SK-N-SH treated with all-trans-retinoic acid at 6 μM for 48 hours (cell line): ENCODE data around the gene SERPINB5.

Experiments used
- ATAC-seq: fragments of 200-7000 bp; cut with Tn5 transposase; 3 replicates; pipeline ENCODE4 v1.9.1; 2020; ENCODE audit warnings: mild to moderate bottlenecking, moderate library complexity
- ARNTL ChIP-seq: fragments of 450-650 bp; formaldehyde crosslinking; IDR thresholded peaks from 2 replicates; pipeline ENCODE4 v1.5.0; 2020; ENCODE audit warnings: low read depth, mild to moderate bottlenecking, moderate library complexity, borderline replicate concordance
- BACH2 ChIP-seq: fragments of 250-450 bp; sonication (Bioruptor Pico); IDR thresholded peaks from 2 replicates; pipeline ENCODE4 v1.9.0; 2021; ENCODE audit warnings: mild to moderate bottlenecking, borderline replicate concordance
- CREB5 ChIP-seq: fragments of 250-450 bp; sonication (Bioruptor Pico); IDR thresholded peaks from 2 replicates; pipeline ENCODE4 v1.5.1; 2020; ENCODE audit warnings: low read depth, mild to moderate bottlenecking, moderate library complexity
- CSDC2 ChIP-seq: fragments of 250-450 bp; sonication (Bioruptor Pico); IDR thresholded peaks from 2 replicates; pipeline ENCODE4 v1.5.0; 2020; ENCODE audit warnings: mild to moderate bottlenecking, moderate library complexity
- ESRRG ChIP-seq: fragments of 250-450 bp; sonication (Bioruptor Pico); IDR thresholded peaks from 2 replicates; pipeline ENCODE4 v1.6.1; 2021; ENCODE audit warnings: mild to moderate bottlenecking
- GLIS3 ChIP-seq: fragments of 250-450 bp; sonication (Bioruptor Pico); IDR thresholded peaks from 2 replicates; pipeline ENCODE4 v1.5.0; 2020; ENCODE audit warnings: mild to moderate bottlenecking, moderate library complexity
- ISL1 ChIP-seq: fragments of 250-450 bp; sonication (Bioruptor Pico); IDR thresholded peaks from 2 replicates; pipeline ENCODE4 v2.1.2; 2022; ENCODE audit warnings: mild to moderate bottlenecking, moderate library complexity
- OSR1 ChIP-seq: fragments of 250-450 bp; sonication (Bioruptor Pico); IDR thresholded peaks from 2 replicates; pipeline ENCODE4 v1.8.0; 2022; ENCODE audit warnings: moderate library complexity, mild to moderate bottlenecking, inconsistent platforms
- POU6F1 ChIP-seq: fragments of 250-450 bp; sonication (Bioruptor Pico); IDR thresholded peaks from 2 replicates; pipeline ENCODE4 v1.8.0; 2021; ENCODE audit warnings: low read depth, mild to moderate bottlenecking, moderate library complexity, borderline replicate concordance
- PPARA ChIP-seq: fragments of 250-450 bp; sonication (Bioruptor Pico); IDR thresholded peaks from 2 replicates; pipeline ENCODE4 v1.5.0; 2020; ENCODE audit warnings: mild to moderate bottlenecking, borderline replicate concordance
- SNAI2 ChIP-seq: fragments of 250-450 bp; sonication (Bioruptor Pico); IDR thresholded peaks from 2 replicates; pipeline ENCODE4 v1.5.0; 2020; ENCODE audit warnings: mild to moderate bottlenecking, moderate library complexity
- TCF4 ChIP-seq: fragments of 250-450 bp; sonication (Bioruptor Pico); IDR thresholded peaks from 2 replicates; pipeline ENCODE4 v1.8.0; 2021; ENCODE audit warnings: mild to moderate bottlenecking, moderate library complexity, borderline replicate concordance
- TOX ChIP-seq: fragments of 250-450 bp; sonication (Bioruptor Pico); IDR thresholded peaks from 2 replicates; pipeline ENCODE4 v1.8.0; 2021; ENCODE audit warnings: mild to moderate bottlenecking, moderate library complexity, borderline replicate concordance
- ZC3H10 ChIP-seq: fragments of 250-450 bp; sonication (Bioruptor Pico); IDR thresholded peaks from 2 replicates; pipeline ENCODE4 v1.5.1; 2021; ENCODE audit warnings: mild to moderate bottlenecking, moderate library complexity
- ZFP30 ChIP-seq: fragments of 450-650 bp; formaldehyde crosslinking; IDR thresholded peaks from 2 replicates; pipeline ENCODE4 v1.5.0; 2022; ENCODE audit warnings: mild to moderate bottlenecking, moderate library complexity
- ZNF565 ChIP-seq: fragments of 450-650 bp; formaldehyde crosslinking; conservative IDR thresholded peaks from 2 replicates; pipeline ENCODE4 v1.5.0; 2020; ENCODE audit warnings: low read depth, mild to moderate bottlenecking, moderate library complexity
- ZNF8 ChIP-seq: fragments of 450-650 bp; formaldehyde crosslinking; IDR thresholded peaks from 2 replicates; pipeline ENCODE4 v1.5.0; 2020; ENCODE audit warnings: mild to moderate bottlenecking, moderate library complexity
- TF ChIP-seq, protein P1 (sequence below): fragments of 250-450 bp; sonication (Bioruptor Pico); IDR thresholded peaks from 2 replicates; pipeline ENCODE4 v1.5.0; 2020; ENCODE audit warnings: mild to moderate bottlenecking, moderate library complexity
- TF ChIP-seq, protein P2 (sequence below): fragments of 250-450 bp; sonication (Bioruptor Pico); IDR thresholded peaks from 2 replicates; pipeline ENCODE4 v1.5.1; 2021; ENCODE audit warnings: mild to moderate bottlenecking, moderate library complexity

SERPINB5 gene

GRCh38 chr18:63431180-63431579, 45.6 kb upstream of the SERPINB5 start:
- TF ChIP-seq ARNTL (CRISPR knock-in tag) (no peak), ZNF565 (CRISPR knock-in tag) (no peak)

GRCh38 chr18:63433334-63433866, 43.4 kb upstream of the SERPINB5 start:
- ATAC-seq, result peak; percentile 93
- TF ChIP-seq ZC3H10 (CRISPR knock-in tag), result peak; percentile 70; the same call in 1 of the 2 replicates
- TF ChIP-seq, protein P1, sequence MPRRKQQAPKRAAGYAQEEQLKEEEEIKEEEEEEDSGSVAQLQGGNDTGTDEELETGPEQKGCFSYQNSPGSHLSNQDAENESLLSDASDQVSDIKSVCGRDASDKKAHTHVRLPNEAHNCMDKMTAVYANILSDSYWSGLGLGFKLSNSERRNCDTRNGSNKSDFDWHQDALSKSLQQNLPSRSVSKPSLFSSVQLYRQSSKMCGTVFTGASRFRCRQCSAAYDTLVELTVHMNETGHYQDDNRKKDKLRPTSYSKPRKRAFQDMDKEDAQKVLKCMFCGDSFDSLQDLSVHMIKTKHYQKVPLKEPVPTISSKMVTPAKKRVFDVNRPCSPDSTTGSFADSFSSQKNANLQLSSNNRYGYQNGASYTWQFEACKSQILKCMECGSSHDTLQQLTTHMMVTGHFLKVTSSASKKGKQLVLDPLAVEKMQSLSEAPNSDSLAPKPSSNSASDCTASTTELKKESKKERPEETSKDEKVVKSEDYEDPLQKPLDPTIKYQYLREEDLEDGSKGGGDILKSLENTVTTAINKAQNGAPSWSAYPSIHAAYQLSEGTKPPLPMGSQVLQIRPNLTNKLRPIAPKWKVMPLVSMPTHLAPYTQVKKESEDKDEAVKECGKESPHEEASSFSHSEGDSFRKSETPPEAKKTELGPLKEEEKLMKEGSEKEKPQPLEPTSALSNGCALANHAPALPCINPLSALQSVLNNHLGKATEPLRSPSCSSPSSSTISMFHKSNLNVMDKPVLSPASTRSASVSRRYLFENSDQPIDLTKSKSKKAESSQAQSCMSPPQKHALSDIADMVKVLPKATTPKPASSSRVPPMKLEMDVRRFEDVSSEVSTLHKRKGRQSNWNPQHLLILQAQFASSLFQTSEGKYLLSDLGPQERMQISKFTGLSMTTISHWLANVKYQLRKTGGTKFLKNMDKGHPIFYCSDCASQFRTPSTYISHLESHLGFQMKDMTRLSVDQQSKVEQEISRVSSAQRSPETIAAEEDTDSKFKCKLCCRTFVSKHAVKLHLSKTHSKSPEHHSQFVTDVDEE (CRISPR knock-in tag), result no peak
- TF ChIP-seq ISL1 (CRISPR knock-in tag), result peak; percentile 93
- 0 out of 2 replicates have a peak, but pooled peaks have one; percentile 11 for TF ChIP-seq POU6F1 (CRISPR knock-in tag)

More at GRCh38 chr18:63431180-63431579, 45.6 kb upstream of the SERPINB5 start:
- no peak for ATAC-seq

GRCh38 chr18:63438181-63438580, 38.6 kb upstream of the SERPINB5 start:
- no peak for TF ChIP-seq TOX (CRISPR knock-in tag)
- TF ChIP-seq SNAI2 (CRISPR knock-in tag), result no peak
- no peak for TF ChIP-seq ISL1 (CRISPR knock-in tag)
- no peak for TF ChIP-seq GLIS3 (CRISPR knock-in tag)
- TF ChIP-seq ESRRG (CRISPR knock-in tag), result no peak
- TF ChIP-seq OSR1 (CRISPR knock-in tag), result no peak
- TF ChIP-seq, protein P2, sequence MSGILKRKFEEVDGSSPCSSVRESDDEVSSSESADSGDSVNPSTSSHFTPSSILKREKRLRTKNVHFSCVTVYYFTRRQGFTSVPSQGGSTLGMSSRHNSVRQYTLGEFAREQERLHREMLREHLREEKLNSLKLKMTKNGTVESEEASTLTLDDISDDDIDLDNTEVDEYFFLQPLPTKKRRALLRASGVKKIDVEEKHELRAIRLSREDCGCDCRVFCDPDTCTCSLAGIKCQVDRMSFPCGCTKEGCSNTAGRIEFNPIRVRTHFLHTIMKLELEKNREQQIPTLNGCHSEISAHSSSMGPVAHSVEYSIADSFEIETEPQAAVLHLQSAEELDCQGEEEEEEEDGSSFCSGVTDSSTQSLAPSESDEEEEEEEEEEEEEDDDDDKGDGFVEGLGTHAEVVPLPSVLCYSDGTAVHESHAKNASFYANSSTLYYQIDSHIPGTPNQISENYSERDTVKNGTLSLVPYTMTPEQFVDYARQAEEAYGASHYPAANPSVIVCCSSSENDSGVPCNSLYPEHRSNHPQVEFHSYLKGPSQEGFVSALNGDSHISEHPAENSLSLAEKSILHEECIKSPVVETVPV, result no peak
- no peak for TF ChIP-seq BACH2 (CRISPR knock-in tag)
- ATAC-seq, result no peak

GRCh38 chr18:63439334-63439733, 37.4 kb upstream of the SERPINB5 start:
- peak; percentile 87 for ATAC-seq

More at GRCh38 chr18:63439334-63439733, 37.4 kb upstream of the SERPINB5 start:
- TF ChIP-seq ARNTL (CRISPR knock-in tag) (no peak), SNAI2 (CRISPR knock-in tag) (no peak), ESRRG (CRISPR knock-in tag) (no peak), PPARA (no peak), ZFP30 (no peak), TOX (CRISPR knock-in tag) (no peak), ZNF8 (CRISPR knock-in tag) (no peak), CSDC2 (CRISPR knock-in tag) (no peak), ZNF565 (CRISPR knock-in tag) (no peak), ISL1 (CRISPR knock-in tag) (no peak), TCF4 (no peak), POU6F1 (CRISPR knock-in tag) (no peak), CREB5 (CRISPR knock-in tag) (no peak), BACH2 (CRISPR knock-in tag) (no peak), GLIS3 (CRISPR knock-in tag) (no peak), OSR1 (CRISPR knock-in tag) (no peak)
- TF ChIP-seq, protein P2, result no peak
